Calu3 (cell line): ENCODE data around the gene MALRD1. TPM values are rescaled to one million over a fixed set of nuclear protein-coding genes. Genes with fewer than 3 reads are reported as not detected.

Experiments
- BruUV-seq: library from RNA; stranded (reverse); fragments of 400-500 nt; replicated peaks from 2 replicates; lab custom pipeline; 2021; lab: Mats Ljungman, UMichigan
- CTCF ChIA-PET: fragments of 300-600 bp; sonication (Branson Sonifier 250); formaldehyde crosslinking; loops from one replicate; lab custom pipeline; 2022; ENCODE audit warnings: antibody characterized with exemption; lab: Charles Lee
- DNase-seq: peaks from one replicate; pipeline ENCODE4 v3.0.0; 2022
- H3K27ac Mint-ChIP-seq: one replicate; pipeline ENCODE4 v1.8.0; 2022; ENCODE audit warnings: mixed read lengths; ENCODE audit not compliant: unreplicated experiment
- H3K27me3 Mint-ChIP-seq: one replicate; pipeline ENCODE4 v1.8.0; 2022; ENCODE audit warnings: mixed read lengths; ENCODE audit not compliant: unreplicated experiment
- H3K36me3 Mint-ChIP-seq: one replicate; pipeline ENCODE4 v1.8.0; 2022; ENCODE audit warnings: mild to moderate bottlenecking, moderate library complexity, mixed read lengths; ENCODE audit not compliant: insufficient read depth, unreplicated experiment
- H3K4me1 Mint-ChIP-seq: one replicate; pipeline ENCODE4 v1.8.0; 2022; ENCODE audit warnings: mild to moderate bottlenecking, low read depth, mixed read lengths; ENCODE audit not compliant: unreplicated experiment
- H3K4me3 Mint-ChIP-seq: one replicate; pipeline ENCODE4 v1.8.0; 2022; ENCODE audit warnings: mild to moderate bottlenecking, low read depth, moderate library complexity, mixed read lengths; ENCODE audit not compliant: unreplicated experiment
- H3K9me3 Mint-ChIP-seq: one replicate; pipeline ENCODE4 v1.8.0; 2022; ENCODE audit warnings: low read depth, mixed read lengths; ENCODE audit not compliant: unreplicated experiment
- CTCF ChIP-seq: fragments of 200-600 bp; IDR thresholded peaks from one replicate; pipeline ENCODE4 v1.8.0; 2022; ENCODE audit warnings: antibody characterized with exemption; ENCODE audit not compliant: unreplicated experiment
- intact Hi-C: fragments of 100-400 bp; cut with micrococcal nuclease; formaldehyde crosslinking; loops from one replicate; pipeline ENCODE4 v1.10.0; 2022; ENCODE audit not compliant: unreplicated experiment
- total RNA-seq: library from RNA; stranded (reverse); gene quantifications from 2 replicates; pipeline ENCODE4 v1.2.3, GENCODE V29; 2022

Gene MALRD1
- total RNA-seq, 1 experiment from 2014 or later, result not detected

- CTCF ChIA-PET, result no interaction called here
- no TSS peak for BruUV-seq
- TF ChIP-seq CTCF, result no peak
- no peaks in the 10 kb centered on the region for H3K36me3 Mint-ChIP-seq
- intact Hi-C loops, result no loop called here
- peaks cover 8% of the 10 kb centered on the region for H3K9me3 Mint-ChIP-seq
- H3K4me1 Mint-ChIP-seq, result no peaks in the 10 kb centered on the region
- no peak overlapping the region for H3K4me3 Mint-ChIP-seq
- H3K27ac Mint-ChIP-seq, result no peak overlapping the region
- H3K27me3 Mint-ChIP-seq, result no peaks in the 10 kb centered on the region
- no peak for DNase-seq
Measured at GRCh38 chr10:19724287-19724686, 675.7 kb downstream of the MALRD1 start.

DNA sequence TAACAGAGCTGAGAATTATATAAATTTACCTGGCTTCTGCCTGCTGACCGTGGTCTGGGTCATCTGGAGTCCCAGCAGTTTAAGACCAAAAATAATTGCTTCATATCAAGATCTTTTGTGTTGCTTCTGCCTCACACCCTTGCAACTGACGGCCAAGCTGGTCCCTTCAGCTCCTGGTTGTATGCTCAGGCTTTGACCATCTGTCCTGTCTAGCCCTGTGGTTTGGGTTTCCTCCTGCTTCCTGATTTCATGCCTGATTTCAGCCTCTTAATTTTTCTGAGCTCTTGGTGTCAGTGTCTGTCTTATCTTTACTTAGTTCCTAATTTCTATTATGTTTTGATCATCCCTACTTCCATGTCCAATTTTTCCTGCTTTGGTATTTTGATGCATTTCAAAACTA lies 679.8 kb downstream of the MALRD1 start:
- intact Hi-C loops, result no loop called here
- no peak overlapping the region for H3K27ac Mint-ChIP-seq
- H3K36me3 Mint-ChIP-seq, result no peaks in the 10 kb centered on the region
- CTCF ChIA-PET, result no interaction called here
- no peak for DNase-seq
- H3K27me3 Mint-ChIP-seq, result no peaks in the 10 kb centered on the region
- TF ChIP-seq CTCF, result no peak
- H3K4me1 Mint-ChIP-seq, result no peaks in the 10 kb centered on the region
- no peak overlapping the region for H3K4me3 Mint-ChIP-seq
- no TSS peak for BruUV-seq
- peaks cover 2% of the 10 kb centered on the region for H3K9me3 Mint-ChIP-seq

GRCh38 chr10:19728964-19729363 lies 680.4 kb downstream of the MALRD1 start:
- no peaks in the 10 kb centered on the region for H3K27me3 Mint-ChIP-seq
- H3K27ac Mint-ChIP-seq, result no peak overlapping the region
- no peaks in the 10 kb centered on the region for H3K4me1 Mint-ChIP-seq
- intact Hi-C loops, result no loop called here
- CTCF ChIA-PET, result no interaction called here
- no peaks in the 10 kb centered on the region for H3K36me3 Mint-ChIP-seq
- no peak for TF ChIP-seq CTCF
- no peak overlapping the region for H3K4me3 Mint-ChIP-seq
- DNase-seq, result no peak
- peaks cover 2% of the 10 kb centered on the region for H3K9me3 Mint-ChIP-seq
- no TSS peak for BruUV-seq

- H3K4me3 Mint-ChIP-seq, result no peak overlapping the region
- no peak for DNase-seq
- no peaks in the 10 kb centered on the region for H3K4me1 Mint-ChIP-seq
- no peaks in the 10 kb centered on the region for H3K27me3 Mint-ChIP-seq
- CTCF ChIA-PET, result no interaction called here
- TF ChIP-seq CTCF, result no peak
- BruUV-seq, result no TSS peak
- intact Hi-C loops, result no loop called here
- H3K9me3 Mint-ChIP-seq, result peaks cover 2% of the 10 kb centered on the region
- H3K27ac Mint-ChIP-seq, result no peak overlapping the region
- H3K36me3 Mint-ChIP-seq, result no peaks in the 10 kb centered on the region
Measured at GRCh38 chr10:19730167-19730906, 681.7 kb downstream of the MALRD1 start.
